Liver (tissue), 9 donors: ENCODE measurements around the gene GLS. TPM values are rescaled to one million over a fixed set of nuclear protein-coding genes. Genes with fewer than 3 reads are reported as not detected.

Experiments used
- DNase-seq: peaks from one replicate; pipeline ENCODE4 v3.0.0-alpha.2; 2017; ENCODE audit warnings: low spot score
- H3K27ac ChIP-seq, 2 donors: one replicate each; pipeline ENCODE4 v1.7.0; 2013; ENCODE audit warnings: inconsistent platforms in 2 of 2, low read length in 2 of 2, control low read depth in 1 of 2, low read depth in 1 of 2, mild to moderate bottlenecking in 1 of 2
- H3K27me3 ChIP-seq, 4 donors: one replicate each; pipeline versions ENCODE4 v1.6.1 to v1.7.0; 2013; ENCODE audit warnings: low read length in 3 of 4, inconsistent platforms in 1 of 4, mild to moderate bottlenecking in 1 of 4, moderate library complexity in 1 of 4; ENCODE audit not compliant: control insufficient read depth in 4 of 4, insufficient read depth in 4 of 4
- H3K36me3 ChIP-seq, 4 donors: one replicate each; pipeline versions ENCODE4 v1.6.1 to v1.7.0; 2013; ENCODE audit warnings: low read length in 3 of 4, mild to moderate bottlenecking in 3 of 4, low read depth in 1 of 4, moderate library complexity in 1 of 4; ENCODE audit not compliant: control insufficient read depth in 4 of 4, insufficient read depth in 3 of 4
- H3K4me1 ChIP-seq, 4 donors: one replicate each; pipeline versions ENCODE4 v1.6.1 to v1.7.0; 2013; ENCODE audit warnings: low read length in 3 of 4, mild to moderate bottlenecking in 3 of 4, moderate library complexity in 1 of 4; ENCODE audit not compliant: control insufficient read depth in 4 of 4, insufficient read depth in 4 of 4
- H3K4me3 ChIP-seq, 3 donors: one replicate each; pipeline versions ENCODE4 v1.6.1 to v1.7.0; 2013; ENCODE audit warnings: low read length in 3 of 3, control low read depth in 1 of 3, low read depth in 1 of 3, mild to moderate bottlenecking in 1 of 3
- H3K9ac ChIP-seq, 2 donors: one replicate each; pipeline ENCODE4 v1.7.0; 2013; ENCODE audit warnings: low read length in 2 of 2, mild to moderate bottlenecking in 2 of 2, moderate library complexity in 2 of 2, control low read depth in 1 of 2, low read depth in 1 of 2
- H3K9me3 ChIP-seq, 4 donors: one replicate each; pipeline versions ENCODE4 v1.6.1 to v1.7.0; 2013; ENCODE audit warnings: low read length in 3 of 4; ENCODE audit not compliant: control insufficient read depth in 4 of 4
- EGR1 ChIP-seq, 2 donors: IDR thresholded peaks; 2 replicates each; pipeline ENCODE4 v1.6.1; 2016 to 2018; ENCODE audit warnings: antibody characterized with exemption in 2 of 2, low read depth in 2 of 2
- FOXA1 ChIP-seq: IDR thresholded peaks from 2 replicates; pipeline ENCODE4 v1.6.1; 2016; ENCODE audit warnings: antibody characterized with exemption
- FOXA2 ChIP-seq: IDR thresholded peaks from 2 replicates; pipeline ENCODE4 v1.6.1; 2016; ENCODE audit warnings: antibody characterized with exemption
- GABPA ChIP-seq, 2 donors: IDR thresholded peaks in 1 of 2; conservative IDR thresholded peaks in 1 of 2; 2 replicates each; pipeline ENCODE4 v1.6.1; 2016; ENCODE audit warnings: antibody characterized with exemption in 2 of 2, mild to moderate bottlenecking in 1 of 2, moderate library complexity in 1 of 2
- HNF4A ChIP-seq, 2 donors: conservative IDR thresholded peaks; 2 replicates each; pipeline ENCODE4 v1.6.1; 2016; ENCODE audit warnings: antibody characterized with exemption in 2 of 2, mild to moderate bottlenecking in 2 of 2
- HNF4G ChIP-seq: IDR thresholded peaks from 2 replicates; pipeline ENCODE4 v1.6.1; 2016; ENCODE audit warnings: antibody characterized with exemption
- JUND ChIP-seq, 2 donors: IDR thresholded peaks; 2 replicates each; pipeline ENCODE4 v1.6.1; 2016; ENCODE audit warnings: antibody characterized with exemption in 2 of 2
- NR2F2 ChIP-seq: IDR thresholded peaks from 2 replicates; pipeline ENCODE4 v1.6.1; 2016; ENCODE audit warnings: antibody characterized with exemption
- RAD21 ChIP-seq, 2 donors: IDR thresholded peaks; 2 replicates each; pipeline ENCODE4 v1.6.1; 2016; ENCODE audit warnings: antibody characterized with exemption in 2 of 2, mild to moderate bottlenecking in 2 of 2
- RXRA ChIP-seq, 2 donors: IDR thresholded peaks; 2 replicates each; pipeline ENCODE4 v1.6.1; 2017 to 2018; ENCODE audit warnings: antibody characterized with exemption in 2 of 2, mild to moderate bottlenecking in 1 of 2
- SP1 ChIP-seq: IDR thresholded peaks from 2 replicates; pipeline ENCODE4 v1.6.1; 2018; ENCODE audit warnings: antibody characterized with exemption, mild to moderate bottlenecking
- TAF1 ChIP-seq: conservative IDR thresholded peaks from 2 replicates; pipeline ENCODE4 v1.6.1; 2016; ENCODE audit warnings: antibody characterized with exemption, mild to moderate bottlenecking
- YY1 ChIP-seq: IDR thresholded peaks from 2 replicates; pipeline ENCODE4 v1.6.1; 2016; ENCODE audit warnings: antibody characterized with exemption, mild to moderate bottlenecking
- WGBS: extraction: QIAGEN DNeasy Blood & Tissue Kit; methylation state at CpG from one replicate; pipeline ENCODE4 v1.1.7; 2013; 5-methylcytosine and 5-hydroxymethylcytosine counted together
- polyA plus RNA-seq, 2 donors: library from polyadenylated mRNA; stranded (reverse) in 1 of 2; unstranded in 1 of 2; fragments of 200-250 nt in 1 of 2; fragments of >200 nt in 1 of 2; fragmentation: Nextera tagmentation in 1 of 2; extraction: Ambion mirVana in 1 of 2; gene quantifications; one replicate each; pipeline versions ENCODE4 v1.2.1 to v1.2.3, GENCODE V29; 2013 to 2015
- total RNA-seq, 2 donors: library from RNA; depleted of rRNA; stranded (reverse); fragments of >200 nt; gene quantifications; one replicate each; pipeline ENCODE4 v1.2.3, GENCODE V29; 2014
- TF ChIP-seq, protein P1 (sequence below): fragments of 150-350 bp; IDR thresholded peaks from 2 replicates; pipeline ENCODE4 v1.5.1; 2017; ENCODE audit warnings: improper control_type of control experiment, low read depth, low read length; ENCODE audit not compliant: missing input control
- TF ChIP-seq, protein P2 (sequence below): IDR thresholded peaks from 2 replicates; pipeline ENCODE4 v1.6.1; 2016; ENCODE audit warnings: antibody characterized with exemption
- TF ChIP-seq, protein P3 (sequence below): IDR thresholded peaks from 2 replicates; pipeline ENCODE4 v1.6.1; 2016; ENCODE audit warnings: antibody characterized with exemption, mild to moderate bottlenecking
- TF ChIP-seq, protein P4 (sequence below): IDR thresholded peaks from 2 replicates; pipeline ENCODE4 v1.6.1; 2016; ENCODE audit warnings: antibody characterized with exemption
- TF ChIP-seq, protein P5 (sequence below): IDR thresholded peaks from 2 replicates; pipeline ENCODE4 v1.6.1; 2016; ENCODE audit warnings: antibody characterized with exemption
- donor health status: healthy.
- donor health status: healthy.
- donor health status: healthy.
- donor health status: healthy.
- donor health status: healthy.

Gene GLS
- total and polyA plus RNA-seq, 4 donors: 4.3 to 38.6 (median 16.5) TPM

DNA sequence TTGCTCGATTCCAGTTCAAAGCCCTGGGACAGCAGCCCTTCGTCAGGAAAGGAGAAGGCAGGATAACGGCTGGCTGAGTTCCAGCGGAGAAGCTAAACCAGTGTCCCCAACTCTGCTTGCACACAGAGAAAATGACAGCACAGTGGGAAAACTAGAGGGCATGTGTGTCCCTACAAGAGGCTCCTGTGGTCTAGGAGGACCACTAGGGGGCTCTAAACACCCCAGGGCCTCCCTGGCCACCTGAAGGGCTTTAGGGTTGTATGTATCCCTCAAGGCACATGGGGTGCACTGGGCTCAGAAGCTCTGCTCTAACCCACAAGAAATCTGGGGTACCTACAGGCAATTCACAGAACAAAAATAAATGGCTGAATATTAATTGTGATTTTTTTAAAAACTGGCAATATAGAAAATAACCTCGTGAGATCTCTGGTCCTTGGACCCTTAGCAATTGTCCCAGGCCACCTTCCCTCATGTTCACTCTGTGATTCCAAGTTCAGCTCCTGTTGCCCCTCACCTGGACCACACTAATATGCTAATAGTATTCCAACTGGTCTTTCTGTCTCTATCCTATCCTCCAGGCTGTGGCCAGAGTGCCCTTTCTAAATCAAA lies 115.8 kb downstream of the GLS start:
- Histone ChIP-seq H3K9me3 (no peaks in the 10 kb centered on the region), H3K27ac (no peak overlapping the region), H3K4me3 (no peak overlapping the region), H3K27me3 (no peaks in the 10 kb centered on the region), H3K4me1 (no peaks in the 10 kb centered on the region), H3K9ac (no peak overlapping the region), H3K36me3 (peaks cover 32 to 86% (median 81%) of the 10 kb centered on the region in 4 donors)
- TF ChIP-seq JUND (IDR thresholded peaks at IDR 0.05): no peak
- TF ChIP-seq EGR1 (IDR thresholded peaks at IDR 0.05; ENCODE audit: low read depth in 2 of 2): no peak
- TF ChIP-seq, protein P1, sequence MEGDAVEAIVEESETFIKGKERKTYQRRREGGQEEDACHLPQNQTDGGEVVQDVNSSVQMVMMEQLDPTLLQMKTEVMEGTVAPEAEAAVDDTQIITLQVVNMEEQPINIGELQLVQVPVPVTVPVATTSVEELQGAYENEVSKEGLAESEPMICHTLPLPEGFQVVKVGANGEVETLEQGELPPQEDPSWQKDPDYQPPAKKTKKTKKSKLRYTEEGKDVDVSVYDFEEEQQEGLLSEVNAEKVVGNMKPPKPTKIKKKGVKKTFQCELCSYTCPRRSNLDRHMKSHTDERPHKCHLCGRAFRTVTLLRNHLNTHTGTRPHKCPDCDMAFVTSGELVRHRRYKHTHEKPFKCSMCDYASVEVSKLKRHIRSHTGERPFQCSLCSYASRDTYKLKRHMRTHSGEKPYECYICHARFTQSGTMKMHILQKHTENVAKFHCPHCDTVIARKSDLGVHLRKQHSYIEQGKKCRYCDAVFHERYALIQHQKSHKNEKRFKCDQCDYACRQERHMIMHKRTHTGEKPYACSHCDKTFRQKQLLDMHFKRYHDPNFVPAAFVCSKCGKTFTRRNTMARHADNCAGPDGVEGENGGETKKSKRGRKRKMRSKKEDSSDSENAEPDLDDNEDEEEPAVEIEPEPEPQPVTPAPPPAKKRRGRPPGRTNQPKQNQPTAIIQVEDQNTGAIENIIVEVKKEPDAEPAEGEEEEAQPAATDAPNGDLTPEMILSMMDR: peak; percentile 42
- TF ChIP-seq RAD21 (IDR thresholded peaks at IDR 0.05): peak; percentile 56 to 67
- no peak for TF ChIP-seq HNF4G
- TF ChIP-seq, protein P2, sequence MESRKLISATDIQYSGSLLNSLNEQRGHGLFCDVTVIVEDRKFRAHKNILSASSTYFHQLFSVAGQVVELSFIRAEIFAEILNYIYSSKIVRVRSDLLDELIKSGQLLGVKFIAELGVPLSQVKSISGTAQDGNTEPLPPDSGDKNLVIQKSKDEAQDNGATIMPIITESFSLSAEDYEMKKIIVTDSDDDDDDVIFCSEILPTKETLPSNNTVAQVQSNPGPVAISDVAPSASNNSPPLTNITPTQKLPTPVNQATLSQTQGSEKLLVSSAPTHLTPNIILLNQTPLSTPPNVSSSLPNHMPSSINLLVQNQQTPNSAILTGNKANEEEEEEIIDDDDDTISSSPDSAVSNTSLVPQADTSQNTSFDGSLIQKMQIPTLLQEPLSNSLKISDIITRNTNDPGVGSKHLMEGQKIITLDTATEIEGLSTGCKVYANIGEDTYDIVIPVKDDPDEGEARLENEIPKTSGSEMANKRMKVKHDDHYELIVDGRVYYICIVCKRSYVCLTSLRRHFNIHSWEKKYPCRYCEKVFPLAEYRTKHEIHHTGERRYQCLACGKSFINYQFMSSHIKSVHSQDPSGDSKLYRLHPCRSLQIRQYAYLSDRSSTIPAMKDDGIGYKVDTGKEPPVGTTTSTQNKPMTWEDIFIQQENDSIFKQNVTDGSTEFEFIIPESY: no peak
- no peak for TF ChIP-seq SP1
- TF ChIP-seq YY1: no peak
- TF ChIP-seq, protein P3, sequence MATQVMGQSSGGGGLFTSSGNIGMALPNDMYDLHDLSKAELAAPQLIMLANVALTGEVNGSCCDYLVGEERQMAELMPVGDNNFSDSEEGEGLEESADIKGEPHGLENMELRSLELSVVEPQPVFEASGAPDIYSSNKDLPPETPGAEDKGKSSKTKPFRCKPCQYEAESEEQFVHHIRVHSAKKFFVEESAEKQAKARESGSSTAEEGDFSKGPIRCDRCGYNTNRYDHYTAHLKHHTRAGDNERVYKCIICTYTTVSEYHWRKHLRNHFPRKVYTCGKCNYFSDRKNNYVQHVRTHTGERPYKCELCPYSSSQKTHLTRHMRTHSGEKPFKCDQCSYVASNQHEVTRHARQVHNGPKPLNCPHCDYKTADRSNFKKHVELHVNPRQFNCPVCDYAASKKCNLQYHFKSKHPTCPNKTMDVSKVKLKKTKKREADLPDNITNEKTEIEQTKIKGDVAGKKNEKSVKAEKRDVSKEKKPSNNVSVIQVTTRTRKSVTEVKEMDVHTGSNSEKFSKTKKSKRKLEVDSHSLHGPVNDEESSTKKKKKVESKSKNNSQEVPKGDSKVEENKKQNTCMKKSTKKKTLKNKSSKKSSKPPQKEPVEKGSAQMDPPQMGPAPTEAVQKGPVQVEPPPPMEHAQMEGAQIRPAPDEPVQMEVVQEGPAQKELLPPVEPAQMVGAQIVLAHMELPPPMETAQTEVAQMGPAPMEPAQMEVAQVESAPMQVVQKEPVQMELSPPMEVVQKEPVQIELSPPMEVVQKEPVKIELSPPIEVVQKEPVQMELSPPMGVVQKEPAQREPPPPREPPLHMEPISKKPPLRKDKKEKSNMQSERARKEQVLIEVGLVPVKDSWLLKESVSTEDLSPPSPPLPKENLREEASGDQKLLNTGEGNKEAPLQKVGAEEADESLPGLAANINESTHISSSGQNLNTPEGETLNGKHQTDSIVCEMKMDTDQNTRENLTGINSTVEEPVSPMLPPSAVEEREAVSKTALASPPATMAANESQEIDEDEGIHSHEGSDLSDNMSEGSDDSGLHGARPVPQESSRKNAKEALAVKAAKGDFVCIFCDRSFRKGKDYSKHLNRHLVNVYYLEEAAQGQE: no peak
- TF ChIP-seq FOXA2: no peak
- no peak for DNase-seq
- 87% methylated on average over 5 of the region's 5 CpGs for WGBS

DNA sequence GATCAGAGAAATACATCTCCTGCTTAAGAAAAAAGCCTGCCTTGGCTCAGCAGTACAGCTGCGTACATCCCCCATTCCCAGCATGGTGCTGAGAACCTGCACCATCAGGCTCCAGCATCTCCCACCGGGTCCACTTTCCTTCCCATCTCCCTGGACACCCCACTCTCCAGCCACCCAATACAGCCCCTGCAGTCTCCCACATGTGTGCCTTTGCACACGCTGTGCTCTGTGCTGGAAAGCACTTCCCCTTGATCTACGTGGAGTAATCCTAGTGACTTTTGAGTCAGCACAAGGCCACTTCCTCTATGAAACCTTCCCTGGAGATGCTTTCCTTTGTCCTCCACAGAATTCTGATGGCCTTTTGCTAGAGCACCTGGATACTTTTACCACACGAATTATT lies 116.3 kb downstream of the GLS start:
- no peaks in the 10 kb centered on the region for H3K4me1 ChIP-seq
- WGBS: 86% methylated on average over 5 of the region's 5 CpGs

More for the DNA sequence above, 116.3 kb downstream of the GLS start:
- no peak for DNase-seq
- Histone ChIP-seq H3K36me3 (peaks cover 30 to 87% (median 83%) of the 10 kb centered on the region in 4 donors), H3K9me3 (no peaks in the 10 kb centered on the region), H3K27ac (no peak overlapping the region), H3K4me3 (no peak overlapping the region), H3K9ac (no peak overlapping the region), H3K27me3 (no peaks in the 10 kb centered on the region)
- TF ChIP-seq GABPA (IDR thresholded peaks at IDR 0.05 in 1 of 2, conservative IDR thresholded peaks at IDR 0.05 in 1 of 2) (no peak), RXRA (IDR thresholded peaks at IDR 0.05) (no peak), JUND (IDR thresholded peaks at IDR 0.05) (no peak), NR2F2 (no peak), TAF1 (no peak), YY1 (no peak), EGR1 (IDR thresholded peaks at IDR 0.05; ENCODE audit: low read depth in 2 of 2) (no peak), FOXA1 (no peak), HNF4A (conservative IDR thresholded peaks at IDR 0.05) (no peak), RAD21 (IDR thresholded peaks at IDR 0.05) (no peak), SP1 (no peak), FOXA2 (no peak)
- TF ChIP-seq, protein P2: no peak
- TF ChIP-seq, protein P4, sequence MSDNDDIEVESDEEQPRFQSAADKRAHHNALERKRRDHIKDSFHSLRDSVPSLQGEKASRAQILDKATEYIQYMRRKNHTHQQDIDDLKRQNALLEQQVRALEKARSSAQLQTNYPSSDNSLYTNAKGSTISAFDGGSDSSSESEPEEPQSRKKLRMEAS: no peak
- TF ChIP-seq, protein P5, sequence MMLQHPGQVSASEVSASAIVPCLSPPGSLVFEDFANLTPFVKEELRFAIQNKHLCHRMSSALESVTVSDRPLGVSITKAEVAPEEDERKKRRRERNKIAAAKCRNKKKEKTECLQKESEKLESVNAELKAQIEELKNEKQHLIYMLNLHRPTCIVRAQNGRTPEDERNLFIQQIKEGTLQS: no peak
- TF ChIP-seq, protein P3: no peak
